Measurements from ENCODE around the gene CASD1. TPM values are rescaled to one million over a fixed set of nuclear protein-coding genes. Genes with fewer than 3 reads are reported as not detected.

CASD1 gene
- 10 to 100 TPM in 2 of 4 donors, 1 to 10 TPM in 2; 2.3 to 28.3 (median 10.8) TPM for total RNA-seq

GRCh38 chr7:94509264-94509886 is at the start of gene CASD1:
TSS of gene CASD1 (plus strand) at chr7:94509809. CDS start at chr7:94510085, 276 bp downstream.
- Histone ChIP-seq H3K27me3 (no peaks in the 10 kb centered on the region), H3K9me3 (no peaks in the 10 kb centered on the region), H3K36me3 (no peaks in the 10 kb centered on the region), H3K27ac (peak within 1 kb of the TSS; percentile 89 to 94 (median 92)), H3K4me1 (peaks cover 0 to 50% (median 12%) of the 10 kb centered on the region in 3 donors), H3K4me3 (peak within 1 kb of the TSS; percentile 66 to 96 (median 84))
- peak; percentile 15 for DNase-seq
- WGBS, 2 donors, result 9 to 10% methylated on average over 13 to 15 of the region's 40 CpGs
- intact Hi-C loops (cut with DNase I), result no loop called here
- TF ChIP-seq POLR2A (IDR thresholded peaks at IDR 0.05), result no peak
- no peak for TF ChIP-seq CTCF (IDR thresholded peaks at IDR 0.05)

GRCh38 chr7:94466516-94466915 is 43.1 kb upstream of the CASD1 start:
- WGBS, 2 donors, result 15 to 32% methylated on average over 1 of the region's 1 CpG
- H3K9me3 ChIP-seq, result no peaks in the 10 kb centered on the region
- H3K4me3 ChIP-seq, result no peak overlapping the region
- DNase-seq, result no peak
- TF ChIP-seq POLR2A (IDR thresholded peaks at IDR 0.05) (no peak), CTCF (IDR thresholded peaks at IDR 0.05) (no peak)
- no peaks in the 10 kb centered on the region for H3K4me1 ChIP-seq
- H3K36me3 ChIP-seq, result no peaks in the 10 kb centered on the region
- H3K27ac ChIP-seq, result no peak overlapping the region
- no peaks in the 10 kb centered on the region for H3K27me3 ChIP-seq
- intact Hi-C loops (cut with DNase I), result no loop called here

GRCh38 chr7:94471604-94472003 is 38.0 kb upstream of the CASD1 start:
- WGBS, 2 donors, result 70% methylated on average over 2 of the region's 2 CpGs
- no peaks in the 10 kb centered on the region for H3K4me1 ChIP-seq

GRCh38 chr7:94472608-94473007 is 37.0 kb upstream of the CASD1 start:
- TF ChIP-seq POLR2A (IDR thresholded peaks at IDR 0.05) (no peak), CTCF (IDR thresholded peaks at IDR 0.05) (no peak)
- DNase-seq, result no peak
- Histone ChIP-seq H3K4me1 (no peaks in the 10 kb centered on the region), H3K9me3 (no peaks in the 10 kb centered on the region), H3K36me3 (no peaks in the 10 kb centered on the region), H3K27me3 (no peaks in the 10 kb centered on the region), H3K27ac (no peak overlapping the region), H3K4me3 (no peak overlapping the region)
- intact Hi-C loops (cut with DNase I), result no loop called here
- 70 to 76% methylated on average over 1 of the region's 1 CpG for WGBS, 2 donors

More at GRCh38 chr7:94471604-94472003, 38.0 kb upstream of the CASD1 start:
- Histone ChIP-seq H3K4me3 (no peak overlapping the region), H3K36me3 (no peaks in the 10 kb centered on the region), H3K27ac (no peak overlapping the region), H3K9me3 (no peaks in the 10 kb centered on the region), H3K27me3 (no peaks in the 10 kb centered on the region)
- intact Hi-C loops (cut with DNase I), result no loop called here
- no peak for DNase-seq
- TF ChIP-seq CTCF (IDR thresholded peaks at IDR 0.05) (no peak), POLR2A (IDR thresholded peaks at IDR 0.05) (no peak)

GRCh38 chr7:94476251-94476840 is 33.3 kb upstream of the CASD1 start:
- Histone ChIP-seq H3K4me3 (no peak overlapping the region), H3K9me3 (no peaks in the 10 kb centered on the region), H3K4me1 (no peaks in the 10 kb centered on the region), H3K27me3 (no peaks in the 10 kb centered on the region), H3K27ac (no peak overlapping the region), H3K36me3 (no peaks in the 10 kb centered on the region)
- intact Hi-C loops (cut with DNase I), result no loop called here
- 81 to 84% methylated on average over 5 of the region's 5 CpGs for WGBS, 2 donors
- TF ChIP-seq POLR2A (IDR thresholded peaks at IDR 0.05) (no peak), CTCF (IDR thresholded peaks at IDR 0.05) (no peak)
- no peak for DNase-seq

Data from esophagus squamous epithelium (tissue), 5 donors.